ENCODE measurements around the gene IL15. TPM values are rescaled to one million over a fixed set of nuclear protein-coding genes. Genes with fewer than 3 reads are reported as not detected.
A peak's percentile ranks its signal among the peaks of the same experiment; 100 is the strongest.

The IL15 gene
- total RNA-seq, 1 donor from 2014 or later: 1.2 TPM

GRCh38 chr4:141759796-141760425 is 123.5 kb downstream of the IL15 start:
- no peak for FAIRE-seq

DNA sequence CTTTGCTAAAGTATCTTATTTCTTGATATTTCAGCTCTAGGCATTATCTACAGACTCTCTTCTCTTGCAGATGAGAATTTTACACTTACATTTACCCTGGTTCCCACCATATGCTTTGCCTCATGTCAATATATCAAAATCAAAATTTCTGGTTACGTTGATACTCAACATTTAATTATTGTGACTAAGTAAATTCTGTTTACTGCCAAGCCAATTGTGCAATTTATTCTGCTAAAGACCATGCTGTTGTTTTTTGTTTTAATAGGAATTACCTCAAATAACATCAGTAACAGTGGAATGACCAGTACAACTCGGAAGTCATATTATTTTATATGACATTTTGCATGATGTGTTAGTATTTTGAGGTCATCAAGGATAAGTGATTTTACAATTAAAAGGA is 125.5 kb downstream of the IL15 start:
- DNase-seq (ENCODE audit: low spot score in 2 of 2): no peak
- FAIRE-seq: no peak

More at GRCh38 chr4:141759796-141760425, 123.5 kb downstream of the IL15 start:
- DNase-seq (ENCODE audit: low spot score in 2 of 2): no peak

DNA sequence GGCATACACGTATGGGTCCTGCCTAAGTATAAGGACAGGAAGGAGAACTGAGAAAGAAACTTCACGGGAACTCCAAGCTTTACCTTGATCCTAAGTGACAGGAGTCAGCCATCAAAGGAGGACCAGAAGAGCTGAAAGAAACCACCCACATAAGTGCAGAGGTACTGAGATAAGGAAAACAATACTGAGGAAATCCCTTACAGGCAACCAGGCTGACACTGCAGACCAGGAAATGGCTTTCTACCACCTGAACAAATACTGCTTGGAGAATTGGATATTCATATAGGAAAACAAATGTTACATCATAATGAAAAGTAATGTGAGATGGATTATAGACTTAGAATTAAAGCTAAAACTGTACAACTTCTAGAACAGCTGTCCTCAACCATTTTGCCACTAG is 127.0 kb downstream of the IL15 start:
- FAIRE-seq: no peak

DNA sequence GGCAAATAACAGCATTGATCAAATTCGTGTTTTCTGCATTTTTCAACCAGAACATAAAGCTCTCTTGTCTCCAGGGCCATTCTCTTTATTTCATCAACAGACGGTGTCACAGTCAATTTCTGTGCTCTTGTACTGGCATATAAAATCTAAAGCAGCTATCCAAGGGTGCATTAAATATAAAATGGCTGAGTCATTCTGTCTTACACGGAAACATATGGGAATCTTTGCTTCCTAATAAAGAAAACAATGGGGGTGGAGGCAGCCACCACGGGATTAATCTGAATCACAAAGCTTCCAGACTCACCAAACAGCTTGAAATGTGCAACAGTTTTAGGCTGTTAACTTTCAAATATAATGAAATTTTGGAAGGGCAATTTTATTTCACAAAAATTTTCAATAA is 132.6 kb downstream of the IL15 start:
- DNase-seq (ENCODE audit: low spot score in 2 of 2): no peak
- no peak for FAIRE-seq

More for the DNA sequence above, 127.0 kb downstream of the IL15 start:
- no peak for DNase-seq (ENCODE audit: low spot score in 2 of 2)

GRCh38 chr4:141771889-141772830 is 135.8 kb downstream of the IL15 start:
- no peak for DNase-seq (ENCODE audit: low spot score in 2 of 2)
- no peak for FAIRE-seq

GRCh38 chr4:141772838-141773237 is 136.5 kb downstream of the IL15 start:
- peak; percentile 71 for FAIRE-seq
- DNase-seq (ENCODE audit: low spot score in 2 of 2): no peak

- FAIRE-seq: no peak
- DNase-seq (ENCODE audit: low spot score in 2 of 2): no peak
These were observed 145.8 kb downstream of the IL15 start for GRCh38 chr4:141782205-141782604.

All from frontal cortex (tissue), 4 donors.